NCI-H524 treated with DMSO at 0.1 percent for 48 hours (cell line): ENCODE measurements around the gene FKBP10.
"Not testable (repeated sequence)": the region's sequence is repeated elsewhere in the genome, so short reads cannot be mapped to it uniquely, and the experiment has no call there.

Experiments used
- DNase-seq: peaks from one replicate; lab custom pipeline; 2025; lab: John Stamatoyannopoulos, UW

The FKBP10 gene, protein sequence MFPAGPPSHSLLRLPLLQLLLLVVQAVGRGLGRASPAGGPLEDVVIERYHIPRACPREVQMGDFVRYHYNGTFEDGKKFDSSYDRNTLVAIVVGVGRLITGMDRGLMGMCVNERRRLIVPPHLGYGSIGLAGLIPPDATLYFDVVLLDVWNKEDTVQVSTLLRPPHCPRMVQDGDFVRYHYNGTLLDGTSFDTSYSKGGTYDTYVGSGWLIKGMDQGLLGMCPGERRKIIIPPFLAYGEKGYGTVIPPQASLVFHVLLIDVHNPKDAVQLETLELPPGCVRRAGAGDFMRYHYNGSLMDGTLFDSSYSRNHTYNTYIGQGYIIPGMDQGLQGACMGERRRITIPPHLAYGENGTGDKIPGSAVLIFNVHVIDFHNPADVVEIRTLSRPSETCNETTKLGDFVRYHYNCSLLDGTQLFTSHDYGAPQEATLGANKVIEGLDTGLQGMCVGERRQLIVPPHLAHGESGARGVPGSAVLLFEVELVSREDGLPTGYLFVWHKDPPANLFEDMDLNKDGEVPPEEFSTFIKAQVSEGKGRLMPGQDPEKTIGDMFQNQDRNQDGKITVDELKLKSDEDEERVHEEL

DNA sequence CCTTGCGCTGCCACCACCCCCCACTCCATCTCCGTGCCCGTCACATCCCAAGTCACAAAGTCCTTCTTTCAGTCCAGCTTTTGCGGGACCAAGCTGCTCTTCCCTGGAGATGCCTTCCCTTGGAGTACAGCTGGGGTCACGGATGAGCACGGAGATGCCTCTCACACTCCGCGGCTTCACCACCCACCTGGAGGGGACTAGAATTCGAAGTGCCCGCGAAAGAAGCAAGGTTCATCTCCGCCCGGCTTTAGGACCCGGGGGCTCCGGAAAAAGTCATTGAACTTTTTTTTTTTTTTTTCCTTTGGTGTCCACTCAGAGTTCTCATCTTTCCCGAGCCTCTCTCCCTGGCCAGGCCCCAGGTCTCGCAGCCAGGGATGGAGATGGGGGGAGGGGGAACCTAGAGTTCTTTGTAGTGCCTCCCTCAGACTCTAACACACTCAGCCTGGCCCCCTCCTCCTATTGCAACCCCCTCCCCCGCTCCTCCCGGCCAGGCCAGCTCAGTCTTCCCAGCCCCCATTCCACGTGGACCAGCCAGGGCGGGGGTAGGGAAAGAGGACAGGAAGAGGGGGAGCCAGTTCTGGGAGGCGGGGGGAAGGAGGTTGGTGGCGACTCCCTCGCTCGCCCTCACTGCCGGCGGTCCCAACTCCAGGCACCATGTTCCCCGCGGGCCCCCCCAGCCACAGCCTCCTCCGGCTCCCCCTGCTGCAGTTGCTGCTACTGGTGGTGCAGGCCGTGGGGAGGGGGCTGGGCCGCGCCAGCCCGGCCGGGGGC lies at the start of gene FKBP10:
TSS of gene FKBP10 (plus strand) at position 624 of the 771 bp plus-strand sequence. CDS start at position 655, 31 bp downstream.
- peak; percentile 72 for DNase-seq

DNA sequence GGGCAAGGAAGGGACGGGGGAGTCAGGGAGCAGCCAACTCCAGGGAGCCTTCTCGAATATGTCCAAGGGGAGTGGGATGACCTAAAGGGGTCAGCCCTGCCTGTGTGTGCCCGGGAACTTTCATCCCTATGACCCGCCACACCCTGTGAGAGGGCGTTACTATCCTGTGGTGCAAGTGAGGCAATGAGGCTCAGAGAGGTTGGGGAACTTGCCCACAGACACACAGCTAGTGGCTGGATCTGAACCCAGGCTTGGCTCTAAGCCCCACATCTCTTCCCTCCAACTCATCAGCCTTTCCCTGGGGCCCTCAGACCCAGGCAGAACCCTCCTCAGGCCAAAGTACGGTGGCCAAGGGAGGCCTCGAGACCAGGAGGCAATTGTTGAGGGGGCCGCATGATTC lies 49.5 kb upstream of the FKBP10 start:
- no peak for DNase-seq

DNA sequence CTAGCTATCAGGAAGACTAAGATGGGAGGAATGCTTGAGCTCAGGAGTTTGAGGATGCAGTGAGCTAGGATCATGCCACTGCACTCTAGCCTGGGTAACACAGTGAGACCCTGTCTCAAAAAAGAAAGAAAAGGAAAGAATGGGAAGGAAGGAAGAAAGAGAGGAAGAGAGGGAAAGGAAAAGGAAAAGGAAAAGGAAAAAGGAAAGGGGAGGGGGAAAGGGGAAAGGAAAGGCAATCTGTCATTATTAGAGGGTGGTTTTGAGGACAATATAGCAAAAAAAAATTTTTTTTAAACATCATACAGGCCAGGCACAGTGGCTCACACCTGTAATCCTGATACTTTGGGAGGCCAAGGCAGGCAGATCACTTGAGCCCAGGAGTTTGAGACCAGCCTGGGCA lies 46.7 kb upstream of the FKBP10 start:
- no peak for DNase-seq

DNA sequence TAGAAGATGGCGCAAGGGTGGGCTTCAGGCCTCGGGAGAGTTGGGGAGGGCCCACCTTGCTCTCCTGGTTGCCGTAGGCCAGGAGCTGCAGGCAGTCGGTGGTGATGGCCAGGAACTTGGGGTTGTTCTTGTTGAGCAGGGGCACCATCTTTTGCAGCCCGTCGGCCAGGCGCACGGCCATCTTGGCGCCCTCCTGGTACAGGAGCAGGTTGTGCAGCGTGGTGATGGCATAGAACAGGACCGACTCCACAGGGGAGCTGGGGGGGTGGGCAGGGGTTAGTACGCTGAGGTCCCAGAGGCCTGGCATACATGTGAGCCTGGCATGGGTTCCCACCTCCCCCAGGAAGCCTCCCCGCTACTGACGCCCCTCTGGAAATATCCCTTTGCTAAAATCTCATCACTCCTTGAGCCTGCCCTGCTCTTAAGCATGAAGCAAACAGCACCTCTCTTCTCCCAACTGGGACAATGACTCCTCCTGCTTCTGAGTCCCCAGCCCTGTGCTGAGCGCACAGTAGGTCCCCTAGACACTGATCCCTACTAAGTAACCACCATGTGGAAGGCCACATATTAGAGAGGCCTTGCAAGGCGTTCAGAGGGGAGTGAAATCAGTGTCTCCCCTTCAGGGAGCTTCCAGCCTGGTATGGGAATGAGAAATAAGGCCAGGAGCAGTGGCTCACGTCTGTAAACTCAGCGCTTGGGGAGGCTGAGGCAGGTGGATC lies 45.3 kb upstream of the FKBP10 start:
- DNase-seq: no peak

DNA sequence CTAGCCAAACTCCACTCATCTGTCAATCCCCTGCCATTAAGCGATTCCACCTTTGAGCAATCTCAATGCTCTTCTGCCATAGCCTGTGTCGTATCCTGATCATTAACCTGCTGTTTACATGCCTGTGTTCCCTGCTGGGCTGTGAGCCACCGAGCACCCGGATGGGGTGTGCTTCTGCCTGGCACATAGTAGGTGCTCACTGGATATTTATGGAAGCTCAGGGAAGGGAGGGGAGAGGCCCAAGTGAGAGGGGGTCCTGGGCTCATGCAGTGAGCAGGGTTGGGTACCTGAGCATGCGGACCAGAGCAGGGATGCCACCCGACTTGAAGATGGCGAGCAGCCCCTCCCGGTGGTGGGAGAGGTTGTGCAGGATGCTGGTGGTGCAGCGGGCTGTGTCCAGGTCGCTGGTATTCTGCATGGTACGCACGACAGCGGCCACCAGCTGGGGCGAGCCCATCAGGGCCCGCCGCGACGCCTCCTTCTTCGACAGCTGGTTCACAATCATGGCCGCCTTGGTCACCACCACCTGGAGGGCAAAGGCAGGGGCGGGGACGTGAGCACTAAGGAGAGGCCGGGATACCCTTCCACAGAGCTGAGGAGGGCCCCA lies 44.0 kb upstream of the FKBP10 start:
- no peak for DNase-seq

DNA sequence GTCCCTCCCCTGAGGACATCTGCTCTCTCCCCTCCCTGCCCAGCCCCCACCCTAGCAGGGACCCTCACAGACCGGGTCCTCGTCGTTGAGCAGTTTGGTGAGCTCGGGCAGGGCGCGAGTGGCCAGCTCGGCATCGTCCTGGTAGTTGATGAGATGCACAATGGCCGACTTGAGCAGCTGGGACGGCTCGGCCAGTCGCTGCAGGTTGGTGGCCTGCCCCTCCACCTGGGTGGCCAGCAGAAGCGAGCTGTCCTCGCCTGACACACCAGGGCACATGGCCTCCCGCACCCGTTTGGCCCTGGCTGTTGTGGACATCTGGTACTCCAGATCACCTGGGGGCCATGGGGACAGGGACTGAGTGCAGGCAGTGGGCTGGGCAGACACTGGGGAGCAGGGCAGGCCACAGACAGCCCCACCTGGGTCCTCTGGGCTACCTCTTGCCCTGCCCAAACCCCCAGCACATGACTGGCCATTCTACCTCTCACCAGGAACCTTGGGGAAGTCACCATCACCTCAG lies 43.4 kb upstream of the FKBP10 start:
- DNase-seq: no peak

DNA sequence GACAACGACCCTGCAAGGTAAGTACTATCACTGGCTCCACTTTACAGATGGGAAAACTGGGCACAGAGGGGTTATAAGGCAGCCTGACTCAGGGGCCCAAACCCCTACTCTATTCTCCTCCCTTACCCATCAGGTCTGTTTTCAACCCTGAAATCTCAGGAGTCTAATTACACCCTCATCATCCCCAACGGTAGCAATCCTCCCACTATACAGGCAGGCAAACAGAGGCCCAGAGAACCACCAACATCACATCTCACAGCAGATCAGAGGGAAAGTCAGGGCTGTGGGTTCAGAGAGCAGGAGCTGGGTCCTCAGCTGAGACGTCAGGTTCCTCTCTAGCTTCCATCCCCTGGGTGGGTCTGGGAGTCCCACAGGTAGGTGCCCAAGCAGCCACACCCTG lies 42.8 kb upstream of the FKBP10 start:
- no peak for DNase-seq

DNA sequence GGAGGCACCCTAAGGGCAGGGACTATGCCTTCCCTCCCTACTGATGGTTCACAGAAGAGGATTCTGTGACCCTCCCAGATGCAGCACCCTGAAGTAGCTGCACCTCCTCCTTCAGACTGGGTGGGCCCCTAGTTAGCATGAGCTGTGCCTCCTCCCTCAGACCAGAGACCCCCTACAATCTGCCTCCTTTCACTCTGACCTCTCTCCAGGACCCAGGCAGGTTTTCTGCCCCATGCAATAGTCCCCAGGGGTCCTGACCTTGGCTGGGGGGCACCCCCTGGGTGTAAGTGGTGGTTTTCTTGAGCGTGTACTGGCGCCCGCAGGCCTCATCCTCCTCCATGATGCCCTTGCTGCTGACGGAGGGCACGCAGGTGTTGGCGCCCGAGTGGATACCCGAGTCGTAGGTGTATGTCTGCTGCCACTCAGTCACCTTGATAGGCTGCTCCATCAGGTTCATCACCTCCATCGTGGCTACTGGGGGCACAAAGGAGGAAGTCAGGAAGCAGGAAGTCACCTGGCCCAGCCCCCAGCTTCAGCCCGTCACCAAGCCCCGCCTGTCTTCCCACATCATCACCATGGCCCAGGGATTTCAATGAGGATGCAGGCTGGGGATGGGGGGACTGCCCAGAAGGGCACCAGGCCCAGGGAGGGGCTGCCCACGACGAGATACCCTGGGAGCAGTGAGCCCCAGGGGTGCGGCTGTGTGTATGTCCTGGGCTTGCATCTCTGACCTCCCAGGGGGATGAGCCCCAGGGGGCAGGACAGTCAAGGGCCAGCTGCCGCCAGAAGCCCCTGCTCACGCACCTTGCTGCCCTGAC lies 41.2 kb upstream of the FKBP10 start:
- DNase-seq: no peak

DNA sequence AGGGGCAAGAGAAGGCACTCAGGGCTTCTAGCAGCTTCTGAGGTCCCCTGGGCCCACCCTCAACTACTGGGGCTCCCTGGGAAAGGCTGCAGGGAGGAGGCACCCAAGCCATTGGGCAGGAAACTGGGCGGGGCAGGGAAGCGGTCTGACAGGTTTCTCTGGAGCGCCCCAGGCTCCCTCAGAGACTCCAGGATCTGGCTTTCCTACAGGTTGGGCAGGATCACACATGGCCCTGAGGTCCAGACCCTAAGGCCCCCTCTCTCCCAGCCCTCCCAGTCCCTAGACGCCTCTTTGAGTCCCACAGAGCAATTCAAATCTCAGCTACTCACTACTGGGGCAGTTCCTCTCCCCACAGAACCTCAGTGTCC lies 40.6 kb upstream of the FKBP10 start:
- DNase-seq: no peak

DNA sequence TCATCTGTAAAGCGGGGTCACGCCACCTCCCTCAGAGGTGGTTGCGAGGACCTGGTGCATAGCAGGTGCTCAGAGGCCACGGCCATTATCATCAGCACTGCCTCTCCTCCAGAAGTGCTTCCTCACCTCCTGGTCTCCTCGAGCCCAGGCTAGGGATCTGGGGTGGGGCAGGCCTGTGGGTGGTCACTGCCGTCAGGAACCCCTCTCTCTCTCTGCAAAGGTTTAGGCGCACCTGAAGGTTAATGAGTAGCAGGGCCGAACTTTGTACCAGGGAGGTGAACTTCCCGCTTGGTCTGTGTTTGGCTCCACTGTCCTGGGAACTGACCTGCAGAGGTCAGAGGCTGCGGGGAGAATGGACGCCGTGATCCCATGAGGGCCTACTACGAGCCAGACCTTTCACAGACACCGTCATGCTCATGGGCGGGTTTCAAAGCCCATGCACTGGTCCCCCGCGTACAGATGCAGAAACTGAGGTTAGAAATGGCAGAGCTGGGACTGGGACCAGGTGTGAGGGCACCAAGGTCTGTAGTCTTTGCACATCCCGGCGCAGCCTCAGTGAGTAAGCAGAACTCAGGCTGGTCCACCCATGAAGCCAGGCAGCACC lies 40.1 kb upstream of the FKBP10 start:
- no peak for DNase-seq

DNA sequence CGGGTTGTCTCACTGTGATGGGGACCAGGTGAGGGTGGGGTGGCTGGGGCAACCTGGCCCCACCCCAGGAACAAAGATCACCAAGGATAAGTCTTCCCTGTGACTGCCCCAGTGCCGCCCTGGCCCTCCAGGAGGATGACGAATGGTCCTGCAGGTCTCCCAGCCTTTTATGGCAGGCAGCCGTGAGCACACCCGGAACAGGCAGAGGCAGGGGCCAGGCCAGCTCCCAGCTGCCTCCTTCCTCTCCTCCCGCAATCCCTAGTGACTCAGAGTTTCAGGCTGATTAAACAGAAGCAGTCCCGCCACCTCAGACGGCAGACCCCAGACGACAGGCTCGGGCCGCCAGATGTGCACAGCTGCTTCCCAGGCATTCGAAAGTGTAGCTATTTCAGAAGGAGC lies 39.6 kb upstream of the FKBP10 start:
- no peak for DNase-seq

DNA sequence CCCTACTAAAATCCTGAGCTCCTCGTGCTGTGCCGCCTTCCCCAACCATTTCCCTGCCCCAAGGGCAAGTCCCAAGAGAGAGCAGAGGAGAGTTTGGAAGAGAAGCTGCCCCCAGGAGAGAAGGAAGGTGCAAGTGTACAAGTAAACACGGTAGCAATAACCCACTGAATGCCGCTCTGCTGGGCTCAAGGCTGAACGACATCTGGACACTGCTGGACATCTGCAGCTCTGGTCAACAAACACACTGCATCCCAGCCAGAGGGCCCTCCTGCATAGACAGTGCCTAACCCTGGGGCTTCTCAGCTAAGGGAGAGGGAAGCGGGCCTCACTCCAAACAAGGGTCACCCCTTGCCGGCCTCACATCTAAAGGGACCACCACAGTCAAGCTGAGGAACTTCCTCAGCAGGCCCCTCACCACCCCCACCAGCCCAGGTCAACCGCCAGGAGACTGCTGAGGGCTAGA lies 39.0 kb upstream of the FKBP10 start:
- DNase-seq: no peak

DNA sequence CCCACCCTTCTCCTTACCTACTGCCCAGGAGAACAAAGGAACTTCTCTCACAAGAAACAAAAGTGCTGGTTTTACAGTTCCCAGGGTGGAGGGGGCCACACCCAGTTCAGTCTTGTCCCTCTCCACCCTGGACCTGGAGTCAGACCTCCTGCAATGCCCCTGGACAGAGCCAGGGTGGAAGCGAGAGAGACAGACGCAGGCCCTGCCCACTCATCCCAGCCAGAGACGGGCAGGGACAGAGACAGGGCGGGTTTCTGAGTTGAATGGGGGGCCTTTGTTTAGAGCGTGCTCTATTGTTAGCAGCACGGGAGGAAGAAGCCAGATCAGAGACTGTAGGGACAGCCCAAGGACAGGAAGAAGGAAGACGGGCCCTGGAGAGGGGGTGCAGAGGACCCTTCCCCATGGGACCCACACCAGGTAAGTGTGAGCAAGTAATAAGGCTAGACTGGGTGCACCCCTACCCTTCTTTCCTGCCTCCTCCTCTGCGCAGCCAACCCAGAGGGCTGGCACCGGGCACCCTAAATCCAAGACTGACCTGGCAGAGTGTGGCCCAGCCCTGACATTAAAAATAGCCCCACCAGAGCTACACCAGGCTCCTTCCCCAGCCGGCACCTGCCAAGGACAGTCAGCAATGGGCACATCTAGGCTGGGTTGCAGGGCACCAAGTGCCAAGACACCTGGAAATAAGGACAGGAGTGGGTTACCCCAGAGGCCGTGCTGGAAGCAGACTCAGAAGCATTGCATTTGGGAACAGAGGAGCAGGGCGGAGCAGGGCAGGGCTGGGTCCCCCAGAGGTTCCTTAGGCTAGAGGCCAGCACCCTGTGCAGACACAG lies 37.2 kb upstream of the FKBP10 start:
- DNase-seq: no peak

DNA sequence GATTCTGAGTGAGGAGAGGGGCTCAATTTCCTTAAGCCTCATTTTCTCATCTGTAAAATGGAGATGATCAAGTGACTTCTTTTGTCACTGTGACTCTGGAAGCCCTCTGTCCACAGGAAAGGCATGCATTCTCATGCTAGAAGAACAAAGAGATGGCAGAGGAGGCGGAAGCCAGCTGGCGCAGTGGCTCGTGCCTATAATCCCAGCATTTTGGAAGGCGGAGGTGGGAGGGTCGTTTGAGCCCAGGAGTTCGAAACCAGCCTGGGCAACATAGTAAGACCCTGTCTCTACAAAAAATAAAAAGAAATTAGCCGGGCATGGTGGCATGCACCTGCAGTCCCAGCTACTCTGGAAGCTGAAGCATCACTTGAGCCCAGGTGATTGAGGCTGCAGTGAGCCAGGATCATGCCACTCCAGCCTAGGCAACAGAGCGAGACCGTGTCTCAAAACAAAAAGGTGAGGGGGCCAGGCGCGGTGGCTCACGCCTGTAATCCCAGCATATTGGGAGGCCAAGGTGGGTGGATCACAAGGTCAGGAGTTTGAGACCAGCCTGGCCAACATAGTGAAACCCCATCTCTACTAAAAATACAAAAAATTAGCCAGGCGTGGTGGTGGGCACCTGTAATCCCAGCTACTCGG lies 36.4 kb upstream of the FKBP10 start:
- not testable (repeated sequence) for DNase-seq

DNA sequence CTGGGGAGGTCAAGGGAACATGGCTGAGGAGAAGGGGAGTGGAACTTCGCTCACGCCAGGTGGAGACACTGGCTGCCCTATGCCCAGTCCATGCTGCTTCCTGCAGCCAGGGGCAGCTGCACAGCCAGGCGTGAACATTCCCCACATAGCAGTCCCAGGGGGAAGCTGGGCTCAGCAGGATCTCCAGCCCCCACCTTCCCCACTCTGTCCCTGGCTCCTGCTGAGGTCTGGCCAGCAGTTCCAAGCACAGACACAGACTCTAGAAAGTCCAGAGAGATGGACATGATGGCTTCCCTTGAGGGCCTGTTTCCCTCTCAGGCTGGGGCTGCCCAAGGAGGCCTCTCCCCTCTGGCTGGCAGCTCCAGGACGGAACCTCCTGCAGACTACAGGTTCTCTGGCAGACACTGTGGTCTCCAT lies 35.6 kb upstream of the FKBP10 start:
- DNase-seq: no peak

DNA sequence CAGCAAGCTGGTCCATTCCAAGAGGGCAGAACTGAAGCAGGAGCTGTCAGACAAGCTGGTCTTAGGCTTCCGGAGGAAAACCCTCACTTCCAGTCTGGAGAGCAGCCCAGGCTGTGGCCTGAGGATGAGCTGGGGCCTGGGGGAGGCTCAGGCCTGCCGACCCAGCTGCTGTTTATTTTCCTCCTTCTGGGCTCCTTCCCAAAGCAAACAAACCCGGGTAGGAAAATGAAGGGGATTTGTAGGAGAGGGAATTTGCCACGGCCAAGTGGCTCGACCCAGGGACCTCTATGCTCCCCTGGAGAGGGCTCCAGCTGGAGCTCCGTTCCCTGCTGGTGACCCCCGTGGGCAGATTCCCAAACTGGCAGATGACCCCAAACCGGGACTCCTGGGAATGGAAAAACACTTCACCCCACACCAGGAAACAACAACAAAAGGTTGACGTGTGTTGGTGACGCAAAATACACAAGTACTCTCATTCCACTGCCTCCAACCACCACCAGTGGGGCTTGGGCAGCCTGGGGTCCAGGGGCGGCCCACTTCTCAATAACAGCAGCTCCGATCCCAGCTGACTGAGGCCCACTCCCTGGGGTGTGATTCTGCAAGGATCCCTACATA lies 35.1 kb upstream of the FKBP10 start:
- DNase-seq: peak; percentile 37

DNA sequence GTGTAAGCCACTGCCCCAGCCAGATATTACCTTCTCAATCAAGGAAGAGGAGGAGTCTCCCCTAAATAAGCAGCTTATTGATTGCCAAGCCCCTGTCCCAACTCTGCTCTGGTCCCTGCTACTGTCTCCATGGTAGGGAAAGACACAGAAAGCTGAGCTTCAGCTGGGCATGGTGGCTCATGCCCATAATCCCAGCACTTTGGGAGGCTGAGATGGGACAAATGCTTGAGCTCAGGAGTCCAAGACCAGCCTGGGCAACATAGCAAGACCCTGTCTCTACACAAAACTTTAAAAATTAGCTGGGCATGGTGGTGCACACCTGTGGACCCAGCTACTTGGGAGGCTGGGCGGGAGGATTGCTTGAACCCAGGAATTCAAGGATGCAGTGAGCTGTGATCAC lies 32.9 kb upstream of the FKBP10 start:
- DNase-seq: no peak

DNA sequence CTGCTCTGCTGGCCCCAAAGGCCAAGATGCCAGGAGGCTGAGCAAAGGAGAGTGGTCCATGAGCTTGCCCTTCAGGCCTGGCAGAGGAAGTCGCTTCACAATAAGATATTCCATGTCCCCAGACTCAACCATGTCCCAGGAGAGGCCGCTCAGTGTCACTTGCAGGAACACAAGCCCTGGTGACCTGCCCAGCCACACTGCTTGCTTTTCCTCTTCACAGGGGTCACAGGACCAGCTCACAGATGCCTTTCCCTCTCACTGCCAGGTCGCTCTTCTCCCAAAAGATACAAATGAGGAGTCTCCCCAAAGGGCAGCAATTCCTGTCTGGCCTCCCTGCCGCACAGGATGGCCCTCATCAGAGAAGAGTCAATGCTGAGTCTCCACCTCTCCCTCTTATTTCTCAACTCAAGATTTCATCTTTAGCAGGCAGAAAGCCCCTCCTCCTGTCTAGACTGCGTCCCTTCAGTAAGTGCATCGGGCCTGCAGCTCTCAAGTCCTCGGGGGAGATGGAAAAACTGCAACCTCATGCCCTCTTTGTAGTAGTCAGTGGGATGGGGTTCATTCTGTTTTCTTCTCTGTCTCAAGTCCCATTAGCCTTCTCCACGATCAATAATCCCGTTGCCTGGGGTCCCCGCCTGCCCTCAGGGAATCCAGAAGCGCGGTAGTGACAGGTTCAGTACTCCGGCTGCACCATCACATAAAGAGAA lies 31.2 kb upstream of the FKBP10 start:
- no peak for DNase-seq
